B cell (primary cell): ENCODE measurements around the gene SCGN.

ENCODE experiments used
- EZH2 ChIP-seq: IDR thresholded peaks from 2 replicates; pipeline ENCODE4 v1.6.1; 2012; ENCODE audit warnings: borderline replicate concordance, low read depth, mild to moderate bottlenecking, moderate library complexity, low read length; ENCODE audit not compliant: insufficient read depth, poor library complexity, severe bottlenecking
- TF ChIP-seq, protein P1 (sequence below): fragments of 200-600 bp; IDR thresholded peaks from one replicate; pipeline ENCODE4 v1.8.0; 2022; ENCODE audit warnings: antibody characterized with exemption, mild to moderate bottlenecking

DNA sequence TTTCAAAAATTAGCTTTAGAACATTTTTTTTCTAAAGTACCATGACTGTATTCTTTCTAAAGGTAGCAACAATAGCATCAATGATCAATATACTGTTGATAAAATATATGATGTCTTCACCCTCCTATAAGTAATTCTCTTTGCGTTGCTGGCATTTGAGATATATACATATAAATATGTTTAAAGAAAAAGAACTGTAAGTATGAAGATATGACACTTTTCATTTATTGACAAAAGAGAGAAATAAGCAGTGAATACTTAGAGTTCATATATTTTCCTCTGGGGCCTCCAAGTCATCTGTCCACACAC, 49.4 kb upstream of the SCGN start:
- TF ChIP-seq, protein P1, sequence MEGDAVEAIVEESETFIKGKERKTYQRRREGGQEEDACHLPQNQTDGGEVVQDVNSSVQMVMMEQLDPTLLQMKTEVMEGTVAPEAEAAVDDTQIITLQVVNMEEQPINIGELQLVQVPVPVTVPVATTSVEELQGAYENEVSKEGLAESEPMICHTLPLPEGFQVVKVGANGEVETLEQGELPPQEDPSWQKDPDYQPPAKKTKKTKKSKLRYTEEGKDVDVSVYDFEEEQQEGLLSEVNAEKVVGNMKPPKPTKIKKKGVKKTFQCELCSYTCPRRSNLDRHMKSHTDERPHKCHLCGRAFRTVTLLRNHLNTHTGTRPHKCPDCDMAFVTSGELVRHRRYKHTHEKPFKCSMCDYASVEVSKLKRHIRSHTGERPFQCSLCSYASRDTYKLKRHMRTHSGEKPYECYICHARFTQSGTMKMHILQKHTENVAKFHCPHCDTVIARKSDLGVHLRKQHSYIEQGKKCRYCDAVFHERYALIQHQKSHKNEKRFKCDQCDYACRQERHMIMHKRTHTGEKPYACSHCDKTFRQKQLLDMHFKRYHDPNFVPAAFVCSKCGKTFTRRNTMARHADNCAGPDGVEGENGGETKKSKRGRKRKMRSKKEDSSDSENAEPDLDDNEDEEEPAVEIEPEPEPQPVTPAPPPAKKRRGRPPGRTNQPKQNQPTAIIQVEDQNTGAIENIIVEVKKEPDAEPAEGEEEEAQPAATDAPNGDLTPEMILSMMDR = peak; percentile 58
- no peak for TF ChIP-seq EZH2
